ENCODE measurements around the gene P2RX1. TPM values are rescaled to one million over a fixed set of nuclear protein-coding genes. Genes with fewer than 3 reads are reported as not detected.

Gene P2RX1
- total and polyA plus RNA-seq, 8 donors = 1.7 to 12.1 (median 2.3) TPM

- Histone ChIP-seq H3K4me1 (peaks cover 9 to 62% of the 10 kb centered on the region in 2 donors), H3K27ac (no peak overlapping the region), H3K36me3 (no peaks in the 10 kb centered on the region), H3K27me3 (no peaks in the 10 kb centered on the region), H3K4me3 (no peak overlapping the region), H3K9me3 (no peaks in the 10 kb centered on the region)
- intact Hi-C loops (cut with DNase I) = loop anchor here in 1 of 2 donors (10.0 kb wide), 1 partner anchor 92 kb away; no protein-coding TSS in a partner anchor
- no peak for TF ChIP-seq CTCF (IDR thresholded peaks at IDR 0.05)
- DNase-seq (no peak), ATAC-seq (no peak)
Measured at GRCh38 chr17:3912827-3913226, 3.4 kb downstream of the P2RX1 start.

- H3K4me3 ChIP-seq = no peak overlapping the region
- DNase-seq = peak in 3 of 4 donors; percentile 61 to 86 (median 68)
- no peaks in the 10 kb centered on the region for H3K9me3 ChIP-seq
- H3K36me3 ChIP-seq = no peaks in the 10 kb centered on the region
- peak; percentile 26 for ATAC-seq
- H3K27ac ChIP-seq = peak overlapping the region in 1 of 2 donors; percentile 55
- H3K4me1 ChIP-seq = peaks cover 3 to 49% of the 10 kb centered on the region in 2 donors
- H3K27me3 ChIP-seq = no peaks in the 10 kb centered on the region
- no peak for TF ChIP-seq CTCF (IDR thresholded peaks at IDR 0.05)
- intact Hi-C loops (cut with DNase I) = loop anchor here in 1 of 2 donors (10.0 kb wide), 1 partner anchor 93 kb away; no protein-coding TSS in a partner anchor
Measured at GRCh38 chr17:3911271-3912053, 4.8 kb downstream of the P2RX1 start.

- Histone ChIP-seq H3K4me1 (peaks cover 3 to 43% of the 10 kb centered on the region in 2 donors), H3K27ac (peak overlapping the region in 1 of 2 donors; percentile 55), H3K36me3 (no peaks in the 10 kb centered on the region), H3K9me3 (no peaks in the 10 kb centered on the region), H3K27me3 (no peaks in the 10 kb centered on the region), H3K4me3 (no peak overlapping the region)
- intact Hi-C loops (cut with DNase I) = loop anchor here in 1 of 2 donors (10.0 kb wide), 1 partner anchor 94 kb away; no protein-coding TSS in a partner anchor
- no peak for TF ChIP-seq CTCF (IDR thresholded peaks at IDR 0.05)
- ATAC-seq (no peak), DNase-seq (no peak)
Measured at GRCh38 chr17:3910420-3911270, 5.6 kb downstream of the P2RX1 start.

- intact Hi-C loops (cut with DNase I) = no loop called here
- Histone ChIP-seq H3K36me3 (no peaks in the 10 kb centered on the region), H3K27ac (no peak overlapping the region), H3K4me1 (peaks cover 3 to 30% of the 10 kb centered on the region in 2 donors), H3K4me3 (no peak overlapping the region), H3K27me3 (no peaks in the 10 kb centered on the region), H3K9me3 (no peaks in the 10 kb centered on the region)
- ATAC-seq = no peak
- DNase-seq = no peak
- TF ChIP-seq CTCF (IDR thresholded peaks at IDR 0.05) = no peak
Measured at GRCh38 chr17:3909257-3909656, 7.0 kb downstream of the P2RX1 start.

Data from left lung (tissue), 10 donors.